HG03064 (cell line): ENCODE data around the gene ACADSB.
A peak's percentile ranks its signal among the peaks of the same experiment; 100 is the strongest.

ENCODE experiments used
- ATAC-seq: cut with Tn5 transposase; IDR thresholded peaks from one replicate; pipeline ENCODE4 v1.9.1; 2021; ENCODE audit warnings: low read depth; ENCODE audit not compliant: unreplicated experiment

ACADSB gene

GRCh38 chr10:123000155-123000554 lies 8.7 kb upstream of the ACADSB start:
- no peak for ATAC-seq

GRCh38 chr10:123001370-123001769 lies 7.4 kb upstream of the ACADSB start:
- no peak for ATAC-seq

DNA sequence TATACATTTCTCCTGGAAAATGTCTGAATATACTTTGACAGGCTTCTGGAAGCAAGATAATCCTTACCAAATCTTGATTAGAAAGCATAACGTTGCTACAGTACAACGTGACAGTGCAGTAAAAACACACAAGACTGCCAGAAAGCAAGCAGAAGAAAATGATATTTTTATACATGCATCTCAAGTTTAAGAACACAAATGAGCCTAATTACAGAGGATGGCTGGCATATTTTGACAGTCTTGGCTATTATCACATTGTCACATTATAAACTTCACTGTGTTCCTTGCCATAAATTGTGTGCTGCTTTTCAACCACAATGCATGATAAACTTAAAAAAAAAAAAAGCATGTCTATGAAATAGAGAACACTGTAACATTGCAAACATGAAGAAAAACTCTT lies 4.5 kb upstream of the ACADSB start:
- ATAC-seq = no peak

GRCh38 chr10:123007558-123008354 lies 1.1 kb upstream of the ACADSB start:
- no peak for ATAC-seq

- peak; percentile 30 for ATAC-seq
Observed at GRCh38 chr10:123009105-123009820, 457 bp downstream of the ACADSB start.

GRCh38 chr10:123011987-123012386 lies 3.2 kb downstream of the ACADSB start:
- no peak for ATAC-seq

- ATAC-seq = no peak
Observed at GRCh38 chr10:123013456-123014419, 4.9 kb downstream of the ACADSB start.

- no peak for ATAC-seq
Observed at GRCh38 chr10:123014772-123015171, 6.0 kb downstream of the ACADSB start.

- no peak for ATAC-seq
Observed at GRCh38 chr10:123016228-123016627, 7.4 kb downstream of the ACADSB start.

DNA sequence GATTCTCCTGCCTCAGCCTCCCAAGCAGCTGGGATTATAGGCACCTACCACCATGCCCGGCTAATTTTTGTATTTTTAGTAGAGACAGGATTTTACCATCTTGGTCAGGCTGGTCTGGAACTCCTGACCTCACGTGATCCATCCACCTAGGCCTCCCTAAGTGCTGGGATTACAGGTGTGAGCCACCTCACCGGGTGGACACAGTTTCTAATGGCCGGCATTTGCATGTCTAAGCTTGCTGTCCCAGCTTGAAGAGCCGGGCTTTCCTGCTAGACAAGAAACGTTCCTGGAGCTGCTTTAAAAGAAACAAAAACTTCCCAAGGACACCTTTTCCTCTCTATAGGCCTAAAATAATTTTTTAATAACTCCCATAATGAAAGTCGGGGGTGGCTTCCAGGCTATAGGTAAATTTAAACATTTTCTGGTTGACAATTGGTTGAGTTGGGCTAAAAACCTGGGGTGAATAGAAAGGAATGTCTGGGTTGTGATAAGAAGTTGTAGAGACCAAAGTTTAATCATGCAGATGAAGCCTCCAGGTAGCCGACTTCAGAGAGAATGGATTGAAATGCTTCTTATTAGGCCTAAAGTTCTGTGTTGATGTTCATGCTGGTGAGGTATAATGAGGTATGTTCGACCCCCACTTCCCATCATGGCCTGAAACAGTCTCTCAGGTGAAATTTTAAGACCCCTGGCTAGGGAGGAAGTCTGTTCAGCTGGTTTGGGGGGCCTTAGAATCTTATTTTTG lies 8.8 kb downstream of the ACADSB start:
- ATAC-seq = no peak

- no peak for ATAC-seq
Observed at GRCh38 chr10:123018531-123018930, 9.7 kb downstream of the ACADSB start.

GRCh38 chr10:123019264-123019663 lies 10.5 kb downstream of the ACADSB start:
- ATAC-seq = no peak

DNA sequence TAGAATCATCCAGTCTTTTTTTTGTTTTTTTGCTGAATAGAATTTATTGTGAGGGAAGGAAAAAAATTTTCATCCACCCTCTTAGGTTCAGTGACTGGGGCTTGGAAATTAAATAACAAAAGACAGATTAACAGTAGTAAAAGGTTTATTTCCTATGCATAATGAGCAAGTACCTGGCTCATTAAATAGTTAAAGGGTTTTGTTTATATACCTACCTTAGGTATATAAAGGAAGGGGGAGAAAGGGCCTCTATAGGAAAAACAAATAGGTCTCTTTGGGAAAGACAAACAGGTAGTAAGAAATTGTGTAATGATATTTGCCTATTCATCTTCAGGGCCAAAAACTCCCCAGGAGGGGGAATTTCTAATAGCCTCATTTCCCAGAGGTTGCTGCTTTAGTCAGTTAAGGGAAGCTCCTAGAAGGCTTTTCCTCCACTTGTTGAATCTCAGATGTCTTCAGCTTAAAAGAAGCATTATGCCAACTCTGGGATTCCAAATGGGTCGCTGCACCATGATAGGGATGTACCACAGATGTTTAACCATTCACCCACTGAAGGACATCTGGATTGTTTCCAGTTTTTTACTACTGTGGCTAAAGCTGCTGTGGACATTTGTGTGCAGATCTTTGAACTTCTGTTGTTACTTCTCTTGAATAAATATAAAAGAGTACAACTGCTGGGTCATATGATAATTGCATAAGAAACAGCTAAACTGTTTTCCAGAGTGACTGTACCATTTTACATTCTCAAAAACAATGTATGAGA lies 11.3 kb downstream of the ACADSB start:
- no peak for ATAC-seq

DNA sequence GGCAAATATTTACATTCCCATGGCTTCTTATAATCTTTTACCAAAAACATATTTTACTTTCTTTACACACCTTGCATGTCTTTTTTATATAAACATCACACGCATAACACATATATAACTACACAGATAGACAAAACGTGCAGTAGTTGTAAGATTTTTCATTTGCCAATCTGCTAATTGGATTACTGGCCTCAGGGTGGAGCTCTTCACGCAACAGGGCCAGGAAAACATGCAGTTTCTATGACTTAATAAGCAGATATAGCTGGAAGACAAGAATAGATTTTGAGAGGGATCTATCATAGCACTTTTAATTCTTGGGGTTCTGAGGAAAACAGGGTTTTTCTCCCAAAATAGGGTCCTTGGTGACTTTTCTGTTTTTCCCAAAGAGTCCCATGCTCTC lies 12.7 kb downstream of the ACADSB start:
- ATAC-seq = no peak

- no peak for ATAC-seq
Observed at GRCh38 chr10:123024540-123024939, 15.7 kb downstream of the ACADSB start.

DNA sequence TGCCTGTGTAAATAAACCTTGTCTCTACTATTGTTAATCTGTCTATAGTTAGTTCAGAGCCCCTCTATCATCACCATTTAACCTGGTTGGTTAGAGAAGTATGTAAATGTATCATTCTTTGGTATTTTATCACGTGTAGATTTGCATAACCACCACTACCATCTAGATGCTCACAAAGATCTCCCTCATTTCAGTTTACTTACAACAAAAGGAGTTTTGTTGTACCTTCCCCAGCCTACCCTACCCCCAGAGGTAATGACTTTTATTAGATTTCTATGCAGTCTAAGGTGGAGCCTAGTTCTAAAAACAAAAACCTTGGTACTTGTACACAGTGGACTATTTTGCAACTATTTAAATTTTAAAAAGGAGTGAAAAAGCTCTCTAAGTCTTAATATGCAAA lies 17.5 kb downstream of the ACADSB start:
- ATAC-seq = no peak

DNA sequence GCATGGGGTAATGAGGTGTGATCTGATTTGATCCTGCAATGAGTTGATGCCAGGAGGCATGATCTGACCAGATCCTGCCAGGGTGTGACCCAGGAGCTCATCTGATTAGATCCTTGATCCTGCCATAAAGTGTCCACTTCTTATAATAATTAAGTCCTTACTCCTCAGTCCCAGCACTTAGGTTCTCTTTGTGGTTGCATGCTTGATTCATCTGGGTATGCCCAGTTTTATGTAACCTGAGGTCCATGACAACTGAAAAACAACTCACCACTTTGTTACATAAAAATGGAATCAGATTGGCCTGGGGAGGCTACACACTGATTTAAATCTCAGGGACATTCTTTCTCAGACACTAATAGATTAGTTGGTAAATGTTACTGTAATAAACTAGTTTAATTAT lies 19.1 kb downstream of the ACADSB start:
- no peak for ATAC-seq

DNA sequence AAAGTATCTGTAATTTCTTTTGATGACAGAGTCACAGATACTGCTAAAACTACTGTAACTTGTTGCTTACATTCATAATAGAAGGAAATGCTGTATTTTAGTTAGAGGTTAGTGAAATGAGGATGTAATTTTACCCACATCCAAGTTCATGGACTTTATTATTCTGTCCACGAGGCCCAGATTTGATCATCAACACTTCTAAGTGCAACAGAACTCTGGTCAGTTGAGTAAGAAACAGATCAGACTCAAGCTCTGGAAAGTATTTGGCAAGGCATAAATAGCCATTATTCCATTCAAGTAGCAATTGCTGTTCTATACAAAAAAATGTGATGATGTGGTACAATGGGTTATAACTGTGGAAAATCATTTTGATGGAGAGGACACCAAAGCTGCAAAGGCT lies 22.3 kb downstream of the ACADSB start:
- no peak for ATAC-seq

DNA sequence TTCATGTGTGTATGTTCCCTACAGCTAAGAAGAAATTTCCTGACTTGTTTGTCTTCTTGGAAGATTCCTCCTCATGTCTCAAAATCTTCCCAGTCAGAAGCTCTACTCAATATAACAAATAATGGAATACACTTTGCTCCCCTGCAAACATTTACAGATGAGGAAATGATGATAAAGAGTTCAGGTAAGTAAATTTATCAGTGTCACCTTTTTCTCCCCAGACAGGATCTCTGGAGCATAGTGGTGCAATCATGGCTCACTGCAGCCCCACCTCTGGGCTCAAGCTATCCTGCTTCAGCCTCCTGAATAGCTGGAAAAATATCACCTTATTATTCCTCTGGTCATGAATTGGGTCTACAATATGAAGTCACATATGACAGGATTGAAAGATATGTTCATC lies 25.5 kb downstream of the ACADSB start:
- ATAC-seq = no peak
